Hepatocyte (in vitro differentiated cells): ENCODE measurements around the gene DIMT1.

Experiments
- CTCF ChIP-seq: fragments of 200-600 bp; sonication (generic); IDR thresholded peaks from 2 replicates; pipeline ENCODE4 v1.5.1; 2016; ENCODE audit warnings: antibody characterized with exemption, mild to moderate bottlenecking; ENCODE audit not compliant: poor library complexity
- EZH2phosphoT487 ChIP-seq: fragments of 200-600 bp; sonication (generic); IDR thresholded peaks from one replicate; pipeline ENCODE4 v1.6.1; 2018; ENCODE audit warnings: antibody characterized with exemption, mild to moderate bottlenecking, low read depth, moderate library complexity; ENCODE audit not compliant: unreplicated experiment, severe bottlenecking

DNA sequence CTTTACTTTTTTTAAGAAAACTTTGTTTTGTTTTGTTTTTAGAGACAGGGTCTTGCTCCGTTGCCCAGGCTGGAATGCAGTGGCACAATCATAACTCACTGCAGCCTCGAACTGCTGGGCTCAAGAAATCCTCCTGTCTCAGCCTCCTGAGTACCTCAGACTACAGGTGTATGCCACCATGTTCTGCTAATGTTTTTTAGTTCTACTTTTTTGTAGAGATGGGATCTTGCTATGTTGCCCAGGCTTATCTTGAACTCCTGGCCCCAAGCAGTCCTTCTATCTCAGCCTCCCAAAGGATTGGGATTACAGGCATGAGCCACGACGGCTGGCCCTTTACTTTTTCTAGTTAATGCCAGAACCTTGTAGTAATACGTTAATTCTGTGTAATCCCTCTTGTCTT is 44.8 kb upstream of the DIMT1 start:
- TF ChIP-seq CTCF, result no peak
- TF ChIP-seq EZH2phosphoT487, result no peak
